ENCODE results near the gene NCOA3.
"Not testable (repeated sequence)": the region's sequence is repeated elsewhere in the genome, so short reads cannot be mapped to it uniquely, and the experiment has no call there.

Gene NCOA3

DNA sequence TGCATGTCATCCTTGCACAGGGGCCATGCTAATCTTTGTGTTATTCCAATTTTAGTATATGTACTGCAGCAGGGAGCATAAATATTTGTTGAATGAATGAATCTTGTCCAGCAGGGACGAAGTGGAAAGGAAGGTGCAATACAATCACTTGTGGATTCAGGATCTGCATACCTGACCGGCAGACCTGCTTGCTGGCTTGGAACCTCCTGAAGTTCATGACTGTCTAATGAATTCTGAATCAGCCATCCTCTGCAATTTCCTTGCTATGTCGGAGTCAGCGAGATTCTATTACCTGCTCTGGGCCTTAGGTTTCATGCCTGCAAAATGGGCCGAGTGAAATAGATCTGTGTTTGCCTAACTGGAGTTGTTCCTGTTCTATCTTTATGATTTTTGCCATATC, 17.4 kb upstream of the NCOA3 start:
- no peak overlapping the region for H3K4me3 Mint-ChIP-seq
- H3K27me3 Mint-ChIP-seq (ENCODE audit: low read depth) = no peaks in the 10 kb centered on the region
- peaks cover 47% of the 10 kb centered on the region for H3K4me1 Mint-ChIP-seq (ENCODE audit: low read depth)
- peaks cover 2% of the 10 kb centered on the region for H3K36me3 Mint-ChIP-seq (ENCODE audit: low read depth)
- no peak overlapping the region for H3K27ac Mint-ChIP-seq
- H3K9me3 Mint-ChIP-seq = no peaks in the 10 kb centered on the region

DNA sequence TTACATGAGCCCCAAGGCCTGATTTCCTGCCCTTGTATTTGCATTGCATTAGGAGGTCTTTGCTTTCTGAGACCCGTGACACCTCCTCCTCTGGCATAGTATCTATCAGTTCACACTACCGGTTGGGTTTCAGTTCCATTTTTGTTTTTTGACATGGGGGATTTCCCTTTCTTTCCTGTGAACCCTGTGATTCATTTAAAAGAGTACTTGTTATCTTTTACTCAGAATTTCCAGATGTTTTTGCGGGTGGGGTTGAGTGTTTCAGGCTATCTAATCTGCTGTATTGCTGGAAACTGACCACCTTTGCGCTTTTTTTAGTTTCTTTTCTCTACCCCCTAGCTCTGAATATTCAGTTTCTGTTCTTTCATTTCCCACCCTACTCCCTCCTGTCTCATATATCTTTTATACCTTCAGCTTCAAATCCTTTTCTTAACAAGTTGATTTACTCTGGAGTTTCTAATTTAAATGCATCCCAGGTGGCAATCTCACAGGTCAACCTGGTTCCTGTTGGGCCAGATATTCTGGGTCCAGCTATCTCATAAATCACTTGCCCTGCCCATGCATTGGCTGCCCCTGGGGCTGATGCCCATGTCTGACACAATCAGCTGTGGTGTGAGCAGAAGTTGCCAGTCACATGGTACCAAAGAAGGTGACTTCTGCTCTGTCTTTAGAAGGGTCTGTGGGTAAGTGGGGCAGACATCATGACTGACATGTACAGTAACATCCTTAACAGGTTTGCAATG, 14.3 kb upstream of the NCOA3 start:
- Mint-ChIP-seq H3K4me3 (peak overlapping the region; percentile 53), H3K9me3 (no peaks in the 10 kb centered on the region), H3K4me1 (ENCODE audit: low read depth) (peaks cover 45% of the 10 kb centered on the region)

DNA sequence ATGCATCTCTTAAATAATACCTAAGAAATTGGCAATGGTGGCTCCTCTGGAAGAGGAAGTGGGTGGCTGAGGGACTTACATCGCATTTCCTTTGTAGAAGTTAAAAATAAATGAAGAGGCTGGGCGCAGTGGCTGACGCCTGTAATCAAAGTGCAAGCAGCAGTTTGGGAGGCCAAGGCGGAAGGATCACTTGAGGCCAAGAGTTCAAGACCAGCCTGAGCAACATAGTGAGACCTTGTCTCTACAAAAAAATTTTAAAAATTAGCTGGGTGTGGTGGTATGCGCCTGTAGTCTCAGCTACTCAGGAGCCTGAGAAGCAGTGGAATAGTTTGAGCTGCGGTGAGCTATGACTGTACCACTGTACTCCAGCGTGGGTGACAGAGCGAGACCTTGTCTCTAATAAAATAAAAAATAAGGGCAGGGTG, 12.2 kb upstream of the NCOA3 start:
- peak overlapping the region; percentile 36 for H3K4me3 Mint-ChIP-seq

More for the DNA sequence above, 14.3 kb upstream of the NCOA3 start:
- Mint-ChIP-seq H3K27me3 (ENCODE audit: low read depth) (no peaks in the 10 kb centered on the region), H3K36me3 (ENCODE audit: low read depth) (peaks cover 6% of the 10 kb centered on the region), H3K27ac (peak overlapping the region; percentile 95)

DNA sequence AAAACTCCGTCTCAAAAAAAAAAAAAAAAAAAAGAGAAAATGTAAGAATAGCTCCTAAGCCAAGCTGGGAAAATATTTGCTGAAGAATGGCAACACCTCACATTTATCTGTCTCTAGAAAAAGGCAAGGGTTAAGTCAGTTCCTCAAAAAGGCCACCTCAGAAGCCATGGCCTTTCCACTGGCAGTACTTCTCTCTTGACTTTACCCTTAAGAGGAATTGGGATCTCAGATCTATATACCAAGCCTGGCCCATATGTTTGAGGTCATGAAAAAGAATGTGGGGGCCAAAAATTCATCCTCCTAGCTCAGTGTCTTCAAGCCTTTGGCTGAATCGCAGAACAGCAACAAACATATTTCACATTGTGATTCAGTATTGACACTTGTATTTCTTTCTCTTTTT, 10.9 kb upstream of the NCOA3 start:
- Mint-ChIP-seq H3K9me3 (no peaks in the 10 kb centered on the region), H3K4me3 (no peak overlapping the region), H3K27ac (no peak overlapping the region), H3K36me3 (ENCODE audit: low read depth) (peaks cover 7% of the 10 kb centered on the region), H3K4me1 (ENCODE audit: low read depth) (peaks cover 49% of the 10 kb centered on the region), H3K27me3 (ENCODE audit: low read depth) (no peaks in the 10 kb centered on the region)

More for the DNA sequence above, 12.2 kb upstream of the NCOA3 start:
- Mint-ChIP-seq H3K27me3 (ENCODE audit: low read depth) (no peaks in the 10 kb centered on the region), H3K36me3 (ENCODE audit: low read depth) (peaks cover 6% of the 10 kb centered on the region), H3K4me1 (ENCODE audit: low read depth) (peaks cover 53% of the 10 kb centered on the region), H3K9me3 (no peaks in the 10 kb centered on the region), H3K27ac (peak overlapping the region; percentile 91)

DNA sequence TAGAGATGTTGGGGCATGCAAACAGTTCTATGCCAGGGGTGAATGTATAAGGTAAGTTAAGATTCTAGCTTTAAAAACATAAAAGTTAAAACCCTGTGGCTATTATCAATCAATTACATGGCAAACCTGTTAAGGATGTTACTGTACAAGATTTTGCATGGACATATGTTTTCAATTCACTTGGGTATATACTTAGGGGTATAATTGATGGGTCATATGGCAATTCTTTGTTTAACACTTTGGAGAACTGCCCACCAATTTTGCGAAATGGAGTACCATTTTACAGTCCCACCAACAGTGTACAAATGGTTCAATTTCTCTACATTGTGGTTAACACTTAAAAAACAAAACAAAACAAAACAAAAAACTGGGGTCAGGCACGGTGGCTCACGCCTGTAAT, 9.4 kb upstream of the NCOA3 start:
- H3K27me3 Mint-ChIP-seq (ENCODE audit: low read depth) = no peaks in the 10 kb centered on the region
- peaks cover 8% of the 10 kb centered on the region for H3K36me3 Mint-ChIP-seq (ENCODE audit: low read depth)
- peaks cover 43% of the 10 kb centered on the region for H3K4me1 Mint-ChIP-seq (ENCODE audit: low read depth)
- H3K27ac Mint-ChIP-seq = peak overlapping the region; percentile 84
- H3K4me3 Mint-ChIP-seq = no peak overlapping the region
- peaks cover 3% of the 10 kb centered on the region for H3K9me3 Mint-ChIP-seq

DNA sequence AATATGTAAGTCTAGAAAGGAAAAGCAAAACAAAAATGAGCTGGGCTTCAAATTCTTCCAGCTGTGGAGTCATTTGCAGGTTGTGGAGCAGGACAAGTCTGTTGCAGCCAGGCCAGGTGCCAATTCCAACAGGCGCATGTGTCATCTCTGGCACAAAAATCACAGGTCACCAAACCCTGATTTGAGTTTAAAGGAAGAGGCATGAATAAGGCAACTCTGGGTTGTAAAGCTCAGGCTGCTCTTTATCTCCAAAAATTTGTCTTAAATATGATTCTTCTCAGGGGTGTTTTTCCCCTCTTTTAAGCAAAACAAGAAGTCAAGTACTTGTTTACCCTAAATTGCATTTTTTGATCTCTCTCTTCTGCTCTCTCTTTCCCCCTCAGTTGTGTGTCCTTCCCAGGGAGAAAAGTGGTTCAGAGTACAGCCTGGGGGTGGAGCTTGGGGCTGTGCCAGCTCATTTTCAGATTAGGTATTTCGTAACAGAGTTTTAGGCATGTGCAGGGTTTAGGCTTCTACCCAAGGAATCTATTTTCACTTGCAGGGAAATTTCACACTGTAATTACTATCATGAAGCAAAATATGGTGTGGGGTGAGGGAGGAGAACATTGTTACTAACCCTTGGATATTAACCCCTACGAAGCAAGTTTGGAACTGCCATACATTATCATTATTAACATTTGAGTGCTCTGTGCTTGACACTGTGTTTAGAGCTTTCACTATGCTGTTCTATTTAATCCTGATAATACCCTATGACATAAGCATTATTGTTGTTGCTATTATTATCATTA, 8.3 kb upstream of the NCOA3 start:
- H3K4me1 Mint-ChIP-seq (ENCODE audit: low read depth) = peaks cover 40% of the 10 kb centered on the region
- H3K4me3 Mint-ChIP-seq = peak overlapping the region; percentile 71
- peaks cover 10% of the 10 kb centered on the region for H3K36me3 Mint-ChIP-seq (ENCODE audit: low read depth)
- H3K27ac Mint-ChIP-seq = peak overlapping the region; percentile 84
- H3K9me3 Mint-ChIP-seq = peaks cover 3% of the 10 kb centered on the region
- no peaks in the 10 kb centered on the region for H3K27me3 Mint-ChIP-seq (ENCODE audit: low read depth)

DNA sequence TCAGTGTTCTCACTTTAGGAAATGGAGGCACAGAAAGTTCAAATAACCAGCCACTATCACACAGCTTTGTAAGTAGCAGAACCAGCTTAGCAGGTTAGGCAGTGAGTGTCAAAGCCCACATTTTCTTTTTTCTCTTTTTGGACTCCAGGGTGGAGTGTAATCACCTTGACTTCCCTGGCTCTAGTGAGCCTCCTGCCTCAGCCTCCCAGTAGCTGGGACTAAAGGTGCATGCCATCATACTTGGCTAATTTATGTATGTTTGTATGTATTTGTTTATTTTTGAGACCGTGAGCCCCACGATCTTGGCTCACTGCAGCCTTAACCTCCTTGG, 7.8 kb upstream of the NCOA3 start:
- Mint-ChIP-seq H3K4me3 (no peak overlapping the region), H3K9me3 (peaks cover 3% of the 10 kb centered on the region), H3K27ac (peak overlapping the region; percentile 84), H3K4me1 (ENCODE audit: low read depth) (peaks cover 41% of the 10 kb centered on the region), H3K27me3 (ENCODE audit: low read depth) (no peaks in the 10 kb centered on the region), H3K36me3 (ENCODE audit: low read depth) (peaks cover 10% of the 10 kb centered on the region)

DNA sequence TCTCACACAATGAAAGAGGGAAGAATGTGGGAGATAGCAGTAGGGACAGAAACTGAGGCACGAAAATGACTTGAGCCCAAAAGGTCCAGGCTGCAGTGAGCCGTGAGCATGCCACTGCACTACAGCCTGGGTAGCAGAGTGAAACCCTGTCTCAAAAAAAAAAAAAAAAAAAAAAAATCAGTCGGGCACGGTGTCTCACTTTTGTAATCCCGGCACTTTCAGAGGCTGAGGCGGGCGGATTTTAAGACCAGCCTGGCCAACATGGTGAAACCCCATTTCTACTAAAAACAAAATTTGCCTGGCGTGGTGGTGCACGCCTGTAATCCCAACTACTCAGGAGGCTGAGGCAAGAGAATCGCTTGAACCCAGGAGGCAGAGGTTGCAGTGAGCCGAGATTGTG, 7.1 kb upstream of the NCOA3 start:
- not testable (repeated sequence) for H3K36me3 Mint-ChIP-seq (ENCODE audit: low read depth); H3K9me3 Mint-ChIP-seq; H3K4me3 Mint-ChIP-seq; H3K27ac Mint-ChIP-seq; H3K27me3 Mint-ChIP-seq (ENCODE audit: low read depth)
- peaks cover 35% of the 10 kb centered on the region for H3K4me1 Mint-ChIP-seq (ENCODE audit: low read depth)

DNA sequence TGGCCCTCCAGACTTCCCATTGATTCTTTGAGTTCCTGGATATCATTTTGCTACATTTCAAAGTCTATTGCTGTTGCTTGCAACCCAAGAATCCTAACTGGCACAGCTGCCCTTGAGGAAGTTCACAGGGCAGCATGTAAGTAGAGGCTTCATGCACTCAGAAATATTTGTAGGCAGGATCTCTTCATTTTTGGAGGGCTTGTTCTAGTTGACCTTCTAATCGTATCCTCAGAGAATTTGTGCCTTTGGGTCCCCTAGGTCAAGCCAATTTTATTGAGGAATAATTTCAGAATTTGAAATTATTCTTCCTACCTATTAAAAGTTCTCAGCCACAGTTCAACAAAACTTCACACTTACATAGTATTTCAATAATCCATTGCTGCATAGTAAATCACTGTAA, 5.6 kb upstream of the NCOA3 start:
- Mint-ChIP-seq H3K27me3 (ENCODE audit: low read depth) (no peaks in the 10 kb centered on the region), H3K27ac (peak overlapping the region; percentile 67), H3K4me1 (ENCODE audit: low read depth) (peaks cover 41% of the 10 kb centered on the region)

DNA sequence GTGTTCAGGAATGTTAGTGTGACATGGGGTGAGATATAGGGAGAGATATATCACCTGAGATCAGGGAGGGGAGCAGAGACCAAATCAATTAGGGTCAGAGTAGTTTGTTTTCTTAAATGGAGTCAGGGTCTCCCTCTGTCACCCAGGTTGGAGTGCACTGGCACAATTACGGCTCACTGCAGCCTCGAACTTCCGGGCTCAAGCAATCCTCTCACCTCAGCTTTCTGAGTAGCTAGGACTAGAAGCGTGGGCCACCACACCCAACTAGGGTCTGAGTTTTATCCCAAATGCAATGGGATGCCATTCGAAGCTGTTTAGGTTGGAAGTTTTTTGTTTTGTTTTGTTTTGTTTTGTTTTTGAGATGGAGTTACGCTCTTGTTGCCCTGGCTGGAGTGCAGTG, 3.1 kb upstream of the NCOA3 start:
- Mint-ChIP-seq H3K27ac (peak overlapping the region; percentile 88), H3K36me3 (ENCODE audit: low read depth) (peaks cover 16% of the 10 kb centered on the region), H3K27me3 (ENCODE audit: low read depth) (no peaks in the 10 kb centered on the region), H3K4me1 (ENCODE audit: low read depth) (peaks cover 30% of the 10 kb centered on the region), H3K9me3 (peaks cover 3% of the 10 kb centered on the region), H3K4me3 (peak overlapping the region; percentile 62)

More for the DNA sequence above, 5.6 kb upstream of the NCOA3 start:
- Mint-ChIP-seq H3K36me3 (ENCODE audit: low read depth) (peaks cover 7% of the 10 kb centered on the region), H3K4me3 (no peak overlapping the region), H3K9me3 (peaks cover 3% of the 10 kb centered on the region)

DNA sequence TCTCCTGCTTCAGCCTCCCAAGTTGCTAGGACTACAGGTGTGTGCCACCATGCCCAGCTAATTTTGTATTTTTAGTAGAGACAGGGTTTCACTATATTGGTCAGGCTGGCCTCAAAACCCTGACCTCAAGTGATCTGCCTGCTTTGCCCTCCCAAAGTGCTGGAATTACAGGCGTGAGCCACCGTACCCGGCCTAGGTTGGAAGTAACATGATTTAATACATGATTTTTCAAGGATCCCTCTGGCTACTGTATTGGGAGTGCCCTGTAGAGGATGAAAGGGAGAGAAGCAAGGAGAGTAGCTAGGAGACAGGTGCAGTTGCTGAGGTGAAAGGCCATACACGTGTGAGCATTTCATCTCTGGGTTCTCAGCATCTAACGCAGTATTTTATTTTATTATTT, 2.6 kb upstream of the NCOA3 start:
- H3K27me3 Mint-ChIP-seq (ENCODE audit: low read depth) = no peaks in the 10 kb centered on the region
- peaks cover 3% of the 10 kb centered on the region for H3K9me3 Mint-ChIP-seq
- no peak overlapping the region for H3K4me3 Mint-ChIP-seq
- peaks cover 18% of the 10 kb centered on the region for H3K36me3 Mint-ChIP-seq (ENCODE audit: low read depth)
- H3K4me1 Mint-ChIP-seq (ENCODE audit: low read depth) = peaks cover 31% of the 10 kb centered on the region
- H3K27ac Mint-ChIP-seq = peak overlapping the region; percentile 66

DNA sequence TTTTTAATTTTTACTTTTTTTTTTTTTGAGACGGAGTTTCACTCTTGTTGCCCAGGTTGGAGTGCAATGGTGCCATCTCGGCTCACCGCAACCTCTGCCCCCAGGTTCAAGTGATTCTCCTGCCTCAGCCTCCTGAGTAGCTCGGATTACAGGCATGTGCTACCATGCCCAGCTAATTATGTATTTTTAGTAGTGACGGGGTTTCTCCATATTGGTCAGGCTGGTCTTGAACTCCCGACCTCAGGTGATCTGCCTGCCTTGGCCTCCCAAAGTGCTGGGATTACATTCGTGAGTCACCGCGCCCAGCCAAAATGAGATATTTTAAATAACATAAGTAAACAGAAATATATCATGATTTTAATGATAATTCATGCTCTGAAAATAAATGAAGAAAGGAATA, 1.6 kb upstream of the NCOA3 start:
- not testable (repeated sequence) for H3K9me3 Mint-ChIP-seq
- Mint-ChIP-seq H3K4me3 (peak overlapping the region; percentile 99), H3K27ac (peak overlapping the region; percentile 76)

DNA sequence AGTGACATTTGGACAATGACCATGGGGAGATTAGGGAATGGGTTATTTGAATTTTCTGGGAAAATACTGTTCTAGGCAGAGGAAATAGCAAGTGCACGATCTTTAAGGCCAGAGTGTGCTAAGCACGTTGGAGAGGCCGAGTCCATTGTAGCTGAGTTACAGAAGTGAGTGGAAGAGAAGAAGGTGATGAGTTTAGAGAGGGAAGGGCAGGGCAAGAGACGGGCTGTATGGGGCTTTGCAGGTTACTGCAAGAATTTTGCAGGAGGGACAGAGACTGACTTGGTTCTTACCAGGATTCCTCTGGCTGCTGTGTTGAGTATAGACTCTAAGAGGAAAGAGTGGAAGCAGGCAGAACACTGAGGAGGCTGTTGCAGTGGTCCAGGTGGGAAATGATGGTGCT, 1.1 kb upstream of the NCOA3 start:
- Mint-ChIP-seq H3K27ac (peak overlapping the region; percentile 76), H3K9me3 (peaks cover 3% of the 10 kb centered on the region), H3K27me3 (ENCODE audit: low read depth) (no peaks in the 10 kb centered on the region), H3K4me3 (peak overlapping the region; percentile 99), H3K36me3 (ENCODE audit: low read depth) (peaks cover 16% of the 10 kb centered on the region), H3K4me1 (ENCODE audit: low read depth) (peaks cover 29% of the 10 kb centered on the region)

More for the DNA sequence above, 1.6 kb upstream of the NCOA3 start:
- Mint-ChIP-seq H3K4me1 (ENCODE audit: low read depth) (peaks cover 31% of the 10 kb centered on the region), H3K36me3 (ENCODE audit: low read depth) (peaks cover 18% of the 10 kb centered on the region)
- H3K27me3 Mint-ChIP-seq (ENCODE audit: low read depth) = not testable (repeated sequence)

DNA sequence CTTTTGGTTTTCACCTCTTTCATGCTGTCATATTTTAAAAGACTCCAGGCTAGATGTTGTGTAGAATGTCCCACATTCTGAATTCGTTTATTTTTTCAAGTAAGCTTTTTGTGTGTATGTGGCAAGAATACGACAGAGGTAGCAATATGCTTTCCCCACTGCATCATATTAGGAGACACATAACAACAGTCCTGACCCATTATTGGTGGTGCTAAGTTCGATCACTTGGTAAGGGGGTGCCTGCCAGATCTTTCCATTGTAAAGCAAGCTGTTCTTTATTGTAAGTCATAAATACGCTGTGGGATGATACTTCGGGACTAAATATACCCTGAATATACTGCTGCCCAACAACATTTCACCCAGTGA, 588 bp upstream of the NCOA3 start:
- Mint-ChIP-seq H3K27ac (peak overlapping the region; percentile 98), H3K27me3 (ENCODE audit: low read depth) (no peaks in the 10 kb centered on the region), H3K36me3 (ENCODE audit: low read depth) (peaks cover 14% of the 10 kb centered on the region), H3K4me1 (ENCODE audit: low read depth) (peaks cover 29% of the 10 kb centered on the region), H3K4me3 (peak overlapping the region; percentile 99), H3K9me3 (peaks cover under 1% of the 10 kb centered on the region)

All from T-helper 1 cell treated with Interleukin-12 subunit alpha and Interleukin-12 subunit beta and Interleukin-4 antibody, amounts not matched to agents 30 μg/mL and 1 μg/mL, for 36 hours (primary cell).